Stimulated activated CD8-positive, alpha-beta memory T cell treated with anti-CD3 and anti-CD28 coated beads, Interleukin-7, amount 100 ng/mL, for 1 hour (primary cell): ENCODE results near the gene KCTD16.

Experiments
- DNase-seq, 2 donors: peaks; one replicate each; pipeline ENCODE4 v3.0.0-alpha.2; 2020; ENCODE audit warnings: low read depth in 2 of 2

The KCTD16 gene

DNA sequence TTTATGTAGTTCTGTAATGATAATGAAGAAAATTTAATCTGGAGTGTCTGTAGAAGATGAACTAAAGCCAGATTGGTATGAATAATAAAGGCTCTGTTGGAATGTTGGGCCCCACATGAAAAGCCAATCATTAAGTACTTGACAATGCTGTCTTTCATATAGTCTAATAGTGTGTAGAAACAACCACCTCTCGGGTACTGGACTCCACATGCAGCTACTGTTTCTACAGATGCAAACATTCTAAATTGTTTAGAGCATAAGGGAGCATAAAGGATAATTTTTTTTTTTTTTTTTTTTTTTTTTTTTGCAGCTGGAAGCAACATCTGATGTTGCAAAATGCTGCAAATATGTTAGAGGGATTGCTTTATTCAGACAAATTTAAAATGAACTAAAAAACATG lies 354.3 kb downstream of the KCTD16 start:
- no peak for DNase-seq

DNA sequence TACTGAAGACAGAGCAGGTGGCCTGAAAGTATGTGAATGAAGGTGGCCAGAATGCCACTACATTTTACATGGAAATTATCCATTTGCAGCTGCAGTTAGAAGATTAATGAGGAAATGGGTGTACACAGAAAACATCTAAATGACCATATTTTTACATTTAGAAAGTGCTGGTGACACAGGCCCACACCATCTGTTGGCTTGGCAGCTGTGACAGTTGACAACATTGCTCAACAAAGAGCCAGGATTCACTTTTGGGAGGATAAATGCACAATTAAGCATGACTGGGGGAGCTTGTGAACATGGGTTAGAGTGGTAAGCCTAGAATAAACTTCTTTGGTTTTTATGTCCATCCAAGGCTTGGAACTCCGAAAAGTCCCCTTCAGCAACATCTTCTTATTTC lies 360.5 kb downstream of the KCTD16 start:
- no peak for DNase-seq
